Mucosa of descending colon (tissue), 3 donors: ENCODE results near the gene GIGYF2. TPM values are rescaled to one million over a fixed set of nuclear protein-coding genes. Genes with fewer than 3 reads are reported as not detected.

Source experiments
- ATAC-seq: fragments of 200-7000 bp; cut with Tn5 transposase; one replicate; pipeline ENCODE4 v1.9.1; 2020; ENCODE audit warnings: mild to moderate bottlenecking, moderate library complexity
- DNase-seq, 3 donors: peaks; one replicate each; pipeline ENCODE4 v3.0.0-alpha.2; 2020
- H3K36me3 ChIP-seq: fragments of 200-600 bp; one replicate; pipeline ENCODE4 v1.8.0; 2021; ENCODE audit warnings: low read depth, mild to moderate bottlenecking
- H3K4me1 ChIP-seq: fragments of 200-600 bp; one replicate; pipeline ENCODE4 v1.8.0; 2021; ENCODE audit warnings: low read depth, mild to moderate bottlenecking
- H3K4me3 ChIP-seq: fragments of 200-600 bp; one replicate; pipeline ENCODE4 v1.8.0; 2021; ENCODE audit warnings: mild to moderate bottlenecking
- H3K9me3 ChIP-seq: fragments of 200-600 bp; one replicate; pipeline ENCODE4 v1.8.0; 2021; ENCODE audit warnings: mild to moderate bottlenecking
- CTCF ChIP-seq: fragments of 200-600 bp; IDR thresholded peaks from one replicate; pipeline ENCODE4 v1.8.0; 2022; ENCODE audit warnings: antibody characterized with exemption, mild to moderate bottlenecking
- intact Hi-C, 2 donors: fragments of 100-400 bp; cut with DNase I in 1 of 2; cut with micrococcal nuclease in 1 of 2; formaldehyde crosslinking; loops; one replicate each; pipeline versions ENCODE4 v1.11.0 to v1.11.1; 2022; cut with DNase I, micrococcal nuclease
- total RNA-seq, 3 donors: library from RNA; stranded (reverse); fragmentation: NEBNext Ultra II Directional in 2 of 3; extraction: Animal tissue kit (Norgen Biotek cat#: 25700) in 2 of 3; gene quantifications; one replicate each; pipeline versions ENCODE4 v1.2.1 to v1.2.4, GENCODE V29; 2021 to 2023
- donor health status: DM: no; HTN: no; CAD: no; lungs with moderate emphysema.
- donor health status: DM: no; HTN: no; CAD: no.
- donor health status: DM: no; HTN: yes; CAD: no.

Gene GIGYF2
- total RNA-seq, 3 donors from 2014 or later, result 57.8 to 82.1 (median 74.8) TPM

- DNase-seq, result peak; percentile 53 to 62 (median 56)
Observed at GRCh38 chr2:232854082-232854481, 157.0 kb downstream of the GIGYF2 start.

GRCh38 chr2:232857158-232857563 lies 160.0 kb downstream of the GIGYF2 start:
- H3K36me3 ChIP-seq, result no peaks in the 10 kb centered on the region
- H3K4me1 ChIP-seq, result peaks cover 14% of the 10 kb centered on the region
- no peak for TF ChIP-seq CTCF
- no peak for DNase-seq
- peak; percentile 78 for ATAC-seq
- intact Hi-C loops, result no loop called here
- H3K9me3 ChIP-seq, result no peaks in the 10 kb centered on the region
- no peak overlapping the region for H3K4me3 ChIP-seq

More at GRCh38 chr2:232854082-232854481, 157.0 kb downstream of the GIGYF2 start:
- intact Hi-C loops, result no loop called here
- Histone ChIP-seq H3K36me3 (no peaks in the 10 kb centered on the region), H3K4me1 (peaks cover 14% of the 10 kb centered on the region), H3K4me3 (no peak overlapping the region), H3K9me3 (no peaks in the 10 kb centered on the region)
- TF ChIP-seq CTCF, result no peak
- peak; percentile 53 for ATAC-seq

GRCh38 chr2:232859385-232859916 lies 162.3 kb downstream of the GIGYF2 start:
- Histone ChIP-seq H3K4me1 (no peaks in the 10 kb centered on the region), H3K9me3 (no peaks in the 10 kb centered on the region), H3K36me3 (no peaks in the 10 kb centered on the region), H3K4me3 (no peak overlapping the region)
- intact Hi-C loops, result no loop called here
- no peak for TF ChIP-seq CTCF
- DNase-seq (no peak), ATAC-seq (no peak)

GRCh38 chr2:232860593-232861241 lies 163.6 kb downstream of the GIGYF2 start:
- intact Hi-C loops, result no loop called here
- no peak for TF ChIP-seq CTCF
- no peaks in the 10 kb centered on the region for H3K9me3 ChIP-seq
- no peak for DNase-seq
- no peak overlapping the region for H3K4me3 ChIP-seq
- H3K4me1 ChIP-seq, result no peaks in the 10 kb centered on the region
- no peaks in the 10 kb centered on the region for H3K36me3 ChIP-seq
- no peak for ATAC-seq

GRCh38 chr2:232861353-232861752 lies 164.2 kb downstream of the GIGYF2 start:
- intact Hi-C loops, result no loop called here
- no peak for ATAC-seq

More at GRCh38 chr2:232861353-232861752, 164.2 kb downstream of the GIGYF2 start:
- no peak overlapping the region for H3K4me3 ChIP-seq
- no peaks in the 10 kb centered on the region for H3K9me3 ChIP-seq
- no peaks in the 10 kb centered on the region for H3K36me3 ChIP-seq
- DNase-seq, result no peak
- H3K4me1 ChIP-seq, result peaks cover 2% of the 10 kb centered on the region
- TF ChIP-seq CTCF, result no peak
